WTC11 (cell line): Measurements from ENCODE around the gene PIWIL1.

ENCODE experiments used
- ATF3 ChIP-seq: sonication (generic); formaldehyde crosslinking; conservative IDR thresholded peaks from 2 replicates; pipeline ENCODE4 v1.8.1; 2022; ENCODE audit warnings: mild to moderate bottlenecking, missing genetic modification reagents
- CDX4 ChIP-seq: fragments of 250-450 bp; sonication (Bioruptor Pico); IDR thresholded peaks from 2 replicates; pipeline ENCODE4 v1.9.0; 2021; ENCODE audit warnings: moderate library complexity, mild to moderate bottlenecking, inconsistent platforms, borderline replicate concordance
- CREB1 ChIP-seq: sonication (generic); formaldehyde crosslinking; IDR thresholded peaks from 2 replicates; pipeline ENCODE4 v1.8.0; 2023; ENCODE audit warnings: mild to moderate bottlenecking, missing genetic modification reagents
- CTCF ChIP-seq: fragments of 200-600 bp; IDR thresholded peaks from 2 replicates; pipeline ENCODE4 v1.8.0; 2022; ENCODE audit warnings: antibody characterized with exemption
- E2F4 ChIP-seq: sonication (generic); formaldehyde crosslinking; IDR thresholded peaks from 2 replicates; pipeline ENCODE4 v1.8.1; 2022; ENCODE audit warnings: low read depth, mild to moderate bottlenecking, moderate library complexity, missing genetic modification reagents, borderline replicate concordance
- FOXJ3 ChIP-seq: sonication (generic); formaldehyde crosslinking; IDR thresholded peaks from 2 replicates; pipeline ENCODE4 v1.9.0; 2021; ENCODE audit warnings: missing genetic modification reagents, mild to moderate bottlenecking, borderline replicate concordance
- IRF1 ChIP-seq: sonication (generic); formaldehyde crosslinking; IDR thresholded peaks from 2 replicates; pipeline ENCODE4 v1.8.0; 2023; ENCODE audit warnings: missing genetic modification reagents
- JUN ChIP-seq: sonication (generic); formaldehyde crosslinking; IDR thresholded peaks from 2 replicates; pipeline ENCODE4 v1.8.0; 2023; ENCODE audit warnings: mild to moderate bottlenecking, missing genetic modification reagents
- MAX ChIP-seq: sonication (generic); formaldehyde crosslinking; IDR thresholded peaks from 2 replicates; pipeline ENCODE4 v1.8.0; 2022; ENCODE audit warnings: mild to moderate bottlenecking, missing genetic modification reagents
- PRDM15 ChIP-seq: sonication (generic); formaldehyde crosslinking; IDR thresholded peaks from 2 replicates; pipeline ENCODE4 v1.8.0; 2022; ENCODE audit warnings: missing genetic modification reagents
- SMAD3 ChIP-seq: sonication (generic); formaldehyde crosslinking; IDR thresholded peaks from 2 replicates; pipeline ENCODE4 v1.8.0; 2022; ENCODE audit warnings: missing genetic modification reagents, mild to moderate bottlenecking, borderline replicate concordance
- TEAD4 ChIP-seq: sonication (generic); formaldehyde crosslinking; IDR thresholded peaks from 2 replicates; pipeline ENCODE4 v1.8.0; 2022; ENCODE audit warnings: mild to moderate bottlenecking, missing genetic modification reagents
- USF1 ChIP-seq: sonication (generic); formaldehyde crosslinking; IDR thresholded peaks from 2 replicates; pipeline ENCODE4 v1.8.0; 2022; ENCODE audit warnings: mild to moderate bottlenecking, missing genetic modification reagents

- TF ChIP-seq E2F4 (no peak), CTCF (no peak), MAX (CRISPR knock-in tag) (no peak), JUN (CRISPR knock-in tag) (no peak), FOXJ3 (no peak), PRDM15 (CRISPR knock-in tag) (no peak), ATF3 (CRISPR knock-in tag) (no peak), USF1 (no peak), IRF1 (CRISPR knock-in tag) (no peak), SMAD3 (no peak), CDX4 (CRISPR knock-in tag) (no peak), TEAD4 (CRISPR knock-in tag) (no peak), CREB1 (CRISPR knock-in tag) (no peak)
These were observed 1.3 kb downstream of the PIWIL1 start for GRCh38 chr12:130338794-130339601.
